K562 (cell line): ENCODE data around the gene GARIN5B. TPM values are rescaled to one million over a fixed set of nuclear protein-coding genes. Genes with fewer than 3 reads are reported as not detected.

Source experiments
- CEBPG ChIP-seq, 3 experiments: fragments of 200-800 bp in 1 of 3; sonication (Bioruptor generic) in 1 of 3; sonication (generic) in 1 of 3; formaldehyde crosslinking in 1 of 3; IDR thresholded peaks in 2 of 3; conservative IDR thresholded peaks in 1 of 3; 2 replicates each; pipeline versions ENCODE4 v1.6.1 to v1.8.0; 2016 to 2022; ENCODE audit warnings: missing compliant biosample characterization in 2 of 3, missing genetic modification characterization in 2 of 3, mild to moderate bottlenecking in 1 of 3, missing genetic modification reagents in 1 of 3
- CSDE1 ChIP-seq, 2 experiments: fragments of 450-650 bp; IDR thresholded peaks; 2 replicates each; pipeline ENCODE4 v1.6.1; 2016; ENCODE audit warnings: mild to moderate bottlenecking in 1 of 2
- E2F5 ChIP-seq: sonication (generic); formaldehyde crosslinking; IDR thresholded peaks from 2 replicates; pipeline ENCODE4 v1.8.0; 2022; ENCODE audit warnings: mild to moderate bottlenecking, missing genetic modification reagents
- GABPB2 ChIP-seq: fragments of 250-450 bp; sonication (Bioruptor Pico); conservative IDR thresholded peaks from 2 replicates; pipeline ENCODE4 v1.5.1; 2021; ENCODE audit warnings: mild to moderate bottlenecking
- NFIC ChIP-seq: fragments of 450-650 bp; IDR thresholded peaks from 2 replicates; pipeline ENCODE4 v1.6.1; 2017; ENCODE audit warnings: mild to moderate bottlenecking, inconsistent platforms
- RB1 ChIP-seq: fragments of 450-650 bp; IDR thresholded peaks from 2 replicates; pipeline ENCODE4 v1.6.1; 2017; ENCODE audit warnings: low read depth, mild to moderate bottlenecking
- STAT5B ChIP-seq: fragments of 250-450 bp; sonication (Bioruptor Pico); IDR thresholded peaks from 2 replicates; pipeline ENCODE4 v1.8.0; 2021; ENCODE audit warnings: mild to moderate bottlenecking, inconsistent platforms
- TARDBP ChIP-seq: fragments of 450-650 bp; IDR thresholded peaks from 2 replicates; pipeline ENCODE4 v1.6.1; 2016
- ZKSCAN1 ChIP-seq: fragments of 150-350 bp; IDR thresholded peaks from 2 replicates; pipeline ENCODE4 v1.6.1; 2016; ENCODE audit warnings: low read depth, low read length
- polyA plus RNA-seq, 8 experiments: library from polyadenylated mRNA; depleted of rRNA in 4 of 8; stranded (reverse) in 5 of 8; unstranded in 3 of 8; fragments of >200 nt; fragmentation: Nextera tagmentation in 2 of 8; fragmentation: Illumina TruSeq in 1 of 8; extraction: Ambion mirVana in 2 of 8; extraction: Trizol in 1 of 8; gene quantifications; 2 replicates each; pipeline versions ENCODE4 v1.2.1 to v1.2.3, GENCODE V29; 2011 to 2014; ENCODE audit warnings: inconsistent platforms in 1 of 8, missing spikeins in 1 of 8
- total RNA-seq, 7 experiments: library from RNA; depleted of rRNA in 6 of 7; stranded (reverse); fragments of >200 nt in 6 of 7; fragmentation: Illumina TruSeq in 2 of 7; extraction: Trizol in 2 of 7; gene quantifications; 2 replicates each; pipeline versions ENCODE4 v1.2.1 to v1.2.3, GENCODE V29; 2011 to 2021; ENCODE audit warnings: low replicate concordance in 1 of 7
- TF ChIP-seq, protein P1 (sequence below): fragments of 200-600 bp; sonication (generic); IDR thresholded peaks from one replicate; pipeline ENCODE4 v1.6.1; 2012; ENCODE audit warnings: mild to moderate bottlenecking, low read depth, low read length, inconsistent platforms

Gene GARIN5B
- total and polyA plus RNA-seq, 9 of the 15 experiments (the other 6 are each of a cell fraction or from before 2014, with no cell fraction given), result not detected

GRCh38 chr19:55340784-55341147, 22.3 kb downstream of the GARIN5B start (continued):
- TF ChIP-seq CEBPG (CRISPR knock-in tag; IDR thresholded peaks at IDR 0.05), result no peak
- no peak for TF ChIP-seq CEBPG (tag; conservative IDR thresholded peaks at IDR 0.05 in 1 of 2, IDR thresholded peaks at IDR 0.05 in 1 of 2)
- TF ChIP-seq CSDE1 (IDR thresholded peaks at IDR 0.05), result no peak
- no peak for TF ChIP-seq RB1
- TF ChIP-seq, protein P1, sequence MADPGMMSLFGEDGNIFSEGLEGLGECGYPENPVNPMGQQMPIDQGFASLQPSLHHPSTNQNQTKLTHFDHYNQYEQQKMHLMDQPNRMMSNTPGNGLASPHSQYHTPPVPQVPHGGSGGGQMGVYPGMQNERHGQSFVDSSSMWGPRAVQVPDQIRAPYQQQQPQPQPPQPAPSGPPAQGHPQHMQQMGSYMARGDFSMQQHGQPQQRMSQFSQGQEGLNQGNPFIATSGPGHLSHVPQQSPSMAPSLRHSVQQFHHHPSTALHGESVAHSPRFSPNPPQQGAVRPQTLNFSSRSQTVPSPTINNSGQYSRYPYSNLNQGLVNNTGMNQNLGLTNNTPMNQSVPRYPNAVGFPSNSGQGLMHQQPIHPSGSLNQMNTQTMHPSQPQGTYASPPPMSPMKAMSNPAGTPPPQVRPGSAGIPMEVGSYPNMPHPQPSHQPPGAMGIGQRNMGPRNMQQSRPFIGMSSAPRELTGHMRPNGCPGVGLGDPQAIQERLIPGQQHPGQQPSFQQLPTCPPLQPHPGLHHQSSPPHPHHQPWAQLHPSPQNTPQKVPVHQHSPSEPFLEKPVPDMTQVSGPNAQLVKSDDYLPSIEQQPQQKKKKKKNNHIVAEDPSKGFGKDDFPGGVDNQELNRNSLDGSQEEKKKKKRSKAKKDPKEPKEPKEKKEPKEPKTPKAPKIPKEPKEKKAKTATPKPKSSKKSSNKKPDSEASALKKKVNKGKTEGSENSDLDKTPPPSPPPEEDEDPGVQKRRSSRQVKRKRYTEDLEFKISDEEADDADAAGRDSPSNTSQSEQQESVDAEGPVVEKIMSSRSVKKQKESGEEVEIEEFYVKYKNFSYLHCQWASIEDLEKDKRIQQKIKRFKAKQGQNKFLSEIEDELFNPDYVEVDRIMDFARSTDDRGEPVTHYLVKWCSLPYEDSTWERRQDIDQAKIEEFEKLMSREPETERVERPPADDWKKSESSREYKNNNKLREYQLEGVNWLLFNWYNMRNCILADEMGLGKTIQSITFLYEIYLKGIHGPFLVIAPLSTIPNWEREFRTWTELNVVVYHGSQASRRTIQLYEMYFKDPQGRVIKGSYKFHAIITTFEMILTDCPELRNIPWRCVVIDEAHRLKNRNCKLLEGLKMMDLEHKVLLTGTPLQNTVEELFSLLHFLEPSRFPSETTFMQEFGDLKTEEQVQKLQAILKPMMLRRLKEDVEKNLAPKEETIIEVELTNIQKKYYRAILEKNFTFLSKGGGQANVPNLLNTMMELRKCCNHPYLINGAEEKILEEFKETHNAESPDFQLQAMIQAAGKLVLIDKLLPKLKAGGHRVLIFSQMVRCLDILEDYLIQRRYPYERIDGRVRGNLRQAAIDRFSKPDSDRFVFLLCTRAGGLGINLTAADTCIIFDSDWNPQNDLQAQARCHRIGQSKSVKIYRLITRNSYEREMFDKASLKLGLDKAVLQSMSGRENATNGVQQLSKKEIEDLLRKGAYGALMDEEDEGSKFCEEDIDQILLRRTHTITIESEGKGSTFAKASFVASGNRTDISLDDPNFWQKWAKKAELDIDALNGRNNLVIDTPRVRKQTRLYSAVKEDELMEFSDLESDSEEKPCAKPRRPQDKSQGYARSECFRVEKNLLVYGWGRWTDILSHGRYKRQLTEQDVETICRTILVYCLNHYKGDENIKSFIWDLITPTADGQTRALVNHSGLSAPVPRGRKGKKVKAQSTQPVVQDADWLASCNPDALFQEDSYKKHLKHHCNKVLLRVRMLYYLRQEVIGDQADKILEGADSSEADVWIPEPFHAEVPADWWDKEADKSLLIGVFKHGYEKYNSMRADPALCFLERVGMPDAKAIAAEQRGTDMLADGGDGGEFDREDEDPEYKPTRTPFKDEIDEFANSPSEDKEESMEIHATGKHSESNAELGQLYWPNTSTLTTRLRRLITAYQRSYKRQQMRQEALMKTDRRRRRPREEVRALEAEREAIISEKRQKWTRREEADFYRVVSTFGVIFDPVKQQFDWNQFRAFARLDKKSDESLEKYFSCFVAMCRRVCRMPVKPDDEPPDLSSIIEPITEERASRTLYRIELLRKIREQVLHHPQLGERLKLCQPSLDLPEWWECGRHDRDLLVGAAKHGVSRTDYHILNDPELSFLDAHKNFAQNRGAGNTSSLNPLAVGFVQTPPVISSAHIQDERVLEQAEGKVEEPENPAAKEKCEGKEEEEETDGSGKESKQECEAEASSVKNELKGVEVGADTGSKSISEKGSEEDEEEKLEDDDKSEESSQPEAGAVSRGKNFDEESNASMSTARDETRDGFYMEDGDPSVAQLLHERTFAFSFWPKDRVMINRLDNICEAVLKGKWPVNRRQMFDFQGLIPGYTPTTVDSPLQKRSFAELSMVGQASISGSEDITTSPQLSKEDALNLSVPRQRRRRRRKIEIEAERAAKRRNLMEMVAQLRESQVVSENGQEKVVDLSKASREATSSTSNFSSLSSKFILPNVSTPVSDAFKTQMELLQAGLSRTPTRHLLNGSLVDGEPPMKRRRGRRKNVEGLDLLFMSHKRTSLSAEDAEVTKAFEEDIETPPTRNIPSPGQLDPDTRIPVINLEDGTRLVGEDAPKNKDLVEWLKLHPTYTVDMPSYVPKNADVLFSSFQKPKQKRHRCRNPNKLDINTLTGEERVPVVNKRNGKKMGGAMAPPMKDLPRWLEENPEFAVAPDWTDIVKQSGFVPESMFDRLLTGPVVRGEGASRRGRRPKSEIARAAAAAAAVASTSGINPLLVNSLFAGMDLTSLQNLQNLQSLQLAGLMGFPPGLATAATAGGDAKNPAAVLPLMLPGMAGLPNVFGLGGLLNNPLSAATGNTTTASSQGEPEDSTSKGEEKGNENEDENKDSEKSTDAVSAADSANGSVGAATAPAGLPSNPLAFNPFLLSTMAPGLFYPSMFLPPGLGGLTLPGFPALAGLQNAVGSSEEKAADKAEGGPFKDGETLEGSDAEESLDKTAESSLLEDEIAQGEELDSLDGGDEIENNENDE, result no peak
- no peak for TF ChIP-seq TARDBP
- TF ChIP-seq GABPB2 (CRISPR knock-in tag), result no peak
- TF ChIP-seq E2F5, result no peak
- no peak for TF ChIP-seq STAT5B (CRISPR knock-in tag)
- TF ChIP-seq ZKSCAN1, result no peak
- no peak for TF ChIP-seq NFIC
